ENCODE data around the gene MTG2. TPM values are rescaled to one million over a fixed set of nuclear protein-coding genes. Genes with fewer than 3 reads are reported as not detected.

MTG2 gene
- total and polyA plus RNA-seq, 2 of the 13 experiments (the other 11 are each of a cell fraction or from before 2014, with no cell fraction given) = 20.4 to 37.8 TPM

- TF ChIP-seq ZFAT (CRISPR knock-in tag; conservative IDR thresholded peaks at IDR 0.05) (no peak), RBM22 (optimal IDR thresholded peaks at IDR 0.05; ENCODE audit: low read length) (no peak), NR2F6 (IDR thresholded peaks at IDR 0.05) (no peak), NR2F6 (CRISPR knock-in tag; IDR thresholded peaks at IDR 0.05) (no peak), ZBTB42 (CRISPR knock-in tag; IDR thresholded peaks at IDR 0.05) (no peak), ZNF619 (CRISPR knock-in tag; IDR thresholded peaks at IDR 0.05) (no peak), SMAD9 (CRISPR knock-in tag; IDR thresholded peaks at IDR 0.05) (no peak), IKZF4 (CRISPR knock-in tag; IDR thresholded peaks at IDR 0.05; ENCODE audit: borderline replicate concordance, low read depth, not compliant biosample characterization) (no peak), ZNF232 (CRISPR knock-in tag; IDR thresholded peaks at IDR 0.05; ENCODE audit: borderline replicate concordance) (no peak), ZBTB2 (CRISPR knock-in tag; IDR thresholded peaks at IDR 0.05; ENCODE audit: low read depth) (no peak), ZNF704 (CRISPR knock-in tag; IDR thresholded peaks at IDR 0.05; ENCODE audit: borderline replicate concordance) (no peak), KDM6A (CRISPR knock-in tag; IDR thresholded peaks at IDR 0.05; ENCODE audit: low read depth) (no peak), TFAP4 (IDR thresholded peaks at IDR 0.05; ENCODE audit: borderline replicate concordance, low read depth) (peak; percentile 26; the same call in 1 of the 2 replicates), DPF2 (CRISPR knock-in tag; IDR thresholded peaks at IDR 0.05; ENCODE audit: borderline replicate concordance, low read depth) (no peak), ZNF784 (CRISPR knock-in tag; IDR thresholded peaks at IDR 0.05; ENCODE audit: borderline replicate concordance) (0 out of 2 replicates have a peak, but pooled peaks have one; percentile 49), RXRA (CRISPR knock-in tag; IDR thresholded peaks at IDR 0.05) (no peak), ZSCAN9 (CRISPR knock-in tag; IDR thresholded peaks at IDR 0.05; ENCODE audit: borderline replicate concordance) (no peak), HOXA5 (CRISPR knock-in tag; IDR thresholded peaks at IDR 0.05) (no peak), PHF21A (CRISPR knock-in tag; IDR thresholded peaks at IDR 0.05) (no peak), ARNT2 (CRISPR knock-in tag; IDR thresholded peaks at IDR 0.05; ENCODE audit: low read depth) (no peak), GABPA (IDR thresholded peaks at IDR 0.05; ENCODE audit: low read depth, low read length) (no peak), GABPA (CRISPR knock-in tag; IDR thresholded peaks at IDR 0.05; ENCODE audit: low read depth) (no peak), HNRNPL (IDR thresholded peaks at IDR 0.05; ENCODE audit: low read depth, low read length) (0 out of 2 replicates have a peak, but pooled peaks have one; percentile 28), ARID2 (CRISPR knock-in tag; IDR thresholded peaks at IDR 0.05; ENCODE audit: borderline replicate concordance) (no peak), RORA (CRISPR knock-in tag; IDR thresholded peaks at IDR 0.05) (no peak), HOXA7 (CRISPR knock-in tag; IDR thresholded peaks at IDR 0.05) (no peak), ZNF12 (CRISPR knock-in tag; IDR thresholded peaks at IDR 0.05) (no peak), CREBL2 (CRISPR knock-in tag; IDR thresholded peaks at IDR 0.05; ENCODE audit: borderline replicate concordance) (no peak), ZNF672 (CRISPR knock-in tag; IDR thresholded peaks at IDR 0.05) (no peak), ZNF580 (CRISPR knock-in tag; IDR thresholded peaks at IDR 0.05; ENCODE audit: borderline replicate concordance, low read depth) (no peak)
These were observed 33.9 kb upstream of the MTG2 start (continued) for GRCh38 chr20:62148908-62149314.

Measured in HepG2 (cell line).